Kidney (tissue), 14 donors: ENCODE data around the gene PIANP. TPM values are rescaled to one million over a fixed set of nuclear protein-coding genes. Genes with fewer than 3 reads are reported as not detected.
A peak's percentile ranks its signal among the peaks of the same experiment; 100 is the strongest.
"Not testable (repeated sequence)": the region's sequence is repeated elsewhere in the genome, so short reads cannot be mapped to it uniquely, and the experiment has no call there.

Experiments
- DNase-seq, 5 donors: peaks; one replicate each; pipeline ENCODE4 v3.0.0-alpha.2; 2013 to 2020
- FAIRE-seq: peaks from 2 replicates; lab custom pipeline; 2012; peaks lifted over from hg19 to GRCh38; lab: Jason Lieb, UNC
- H3K27ac ChIP-seq, 2 donors: one replicate each; pipeline ENCODE4 v1.7.0; 2013; ENCODE audit warnings: low read depth in 2 of 2, low read length in 2 of 2, inconsistent platforms in 1 of 2
- H3K27me3 ChIP-seq: one replicate; pipeline ENCODE4 v1.7.1; 2013; ENCODE audit warnings: low read length, inconsistent platforms; ENCODE audit not compliant: control insufficient read depth, insufficient read depth
- H3K36me3 ChIP-seq, 3 donors: one replicate each; pipeline versions ENCODE4 v1.7.0 to v1.7.1; 2013; ENCODE audit warnings: low read length in 3 of 3, control low read depth in 1 of 3, inconsistent platforms in 1 of 3; ENCODE audit not compliant: insufficient read depth in 3 of 3, control insufficient read depth in 2 of 3
- H3K4me1 ChIP-seq, 3 donors: one replicate each; pipeline versions ENCODE4 v1.7.0 to v1.7.1; 2013; ENCODE audit warnings: low read length in 3 of 3, inconsistent platforms in 1 of 3, low read depth in 1 of 3; ENCODE audit not compliant: control insufficient read depth in 2 of 3, insufficient read depth in 2 of 3
- H3K4me3 ChIP-seq, 3 donors: one replicate each; pipeline versions ENCODE4 v1.7.0 to v1.8.1; 2013; ENCODE audit warnings: low read length in 3 of 3, control low read depth in 1 of 3, inconsistent platforms in 1 of 3
- H3K9ac ChIP-seq, 3 donors: one replicate each; pipeline versions ENCODE4 v1.7.0 to v1.7.1; 2013; ENCODE audit warnings: low read length in 3 of 3, control low read depth in 1 of 3, inconsistent platforms in 1 of 3
- H3K9me3 ChIP-seq, 3 donors: one replicate each; pipeline versions ENCODE4 v1.7.0 to v1.7.1; 2013; ENCODE audit warnings: low read length in 3 of 3, control low read depth in 1 of 3, inconsistent platforms in 1 of 3; ENCODE audit not compliant: control insufficient read depth in 2 of 3, insufficient read depth in 1 of 3
- intact Hi-C: fragments of 100-400 bp; cut with DNase I; formaldehyde crosslinking; loops from one replicate; pipeline ENCODE4 v1.11.1; 2022
- polyA plus RNA-seq: library from polyadenylated mRNA; stranded (reverse); fragments of 350-450 nt; fragmentation: Illumina TruSeq; extraction: RNeasy Lipid Tissue Mini Kit (QIAGEN cat#74804); gene quantifications from one replicate; pipeline ENCODE4 v1.2.3, GENCODE V29; 2014; ENCODE audit warnings: low read depth, low replicate concordance; ENCODE audit not compliant: insufficient read depth
- total RNA-seq: library from RNA; stranded (reverse); fragmentation: NEBNext Ultra II Directional; extraction: Animal tissue kit (Norgen Biotek cat#: 25700); gene quantifications from one replicate; pipeline ENCODE4 v1.2.1, GENCODE V29; 2021
- TF ChIP-seq, protein P1 (sequence below): IDR thresholded peaks from 3 replicates; pipeline ENCODE4 v1.5.1; 2012; ENCODE audit warnings: mild to moderate bottlenecking, moderate library complexity, borderline replicate concordance; ENCODE audit not compliant: insufficient read depth; ENCODE audit errors: extremely low read depth
- donor health status: control.
- donor health status: control.
- donor health status: control.
- donor health status: control.
- donor health status: control.
- donor health status: DM: yes; HTN: yes; CAD: no.
- donor health status: Normal renal cell carcinoma (clear cell type).

Gene PIANP
- total and polyA plus RNA-seq, 2 donors from 2014 or later, result 0.45 to 0.63 TPM

DNA sequence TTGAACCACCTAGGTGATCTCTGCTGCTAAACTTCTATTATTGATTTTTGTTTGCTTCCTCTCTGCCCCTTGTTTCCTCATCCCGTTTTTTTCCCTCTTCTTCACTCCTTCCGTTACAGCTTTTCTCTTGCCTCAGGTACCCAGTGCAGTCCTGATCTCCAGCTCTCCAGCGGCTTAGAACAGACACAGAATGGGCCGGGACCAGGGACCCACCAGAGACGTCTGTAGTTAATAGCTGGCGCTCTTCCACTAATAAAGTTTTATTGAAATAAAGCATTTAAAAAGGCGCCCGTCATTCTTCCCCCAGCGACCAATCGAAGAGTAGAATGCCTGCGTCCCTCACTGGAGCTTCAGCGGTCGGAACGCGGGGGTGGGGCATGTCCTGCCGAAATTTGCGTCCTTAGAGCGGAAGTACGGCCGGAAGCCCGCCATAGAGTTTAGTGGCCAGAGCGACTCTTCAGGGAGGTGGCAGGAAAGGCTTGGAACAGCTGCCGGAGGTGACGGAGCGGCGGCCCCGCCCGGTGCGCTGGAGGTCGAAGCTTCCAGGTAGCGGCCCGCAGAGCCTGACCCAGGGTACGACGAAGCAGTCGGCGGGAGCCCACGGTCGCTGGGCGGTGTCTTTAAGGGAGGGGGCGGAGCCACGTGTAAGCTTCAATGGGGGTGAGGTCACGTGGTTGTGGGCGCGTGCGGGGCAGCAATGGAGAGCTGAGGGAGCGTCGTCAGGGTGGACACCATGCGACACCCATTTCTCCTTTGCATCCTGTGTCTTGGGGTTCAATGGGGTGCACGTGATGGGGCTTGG is 23.2 kb upstream of the PIANP start, which contains the start of gene COPS7A:
TSS of gene COPS7A (plus strand) at position 440 of the 802 bp plus-strand sequence. CDS start 611 bp downstream, outside the sequence.
- intact Hi-C loops, result no loop called here
- Histone ChIP-seq H3K9me3 (no peaks in the 10 kb centered on the region), H3K4me3 (peak within 1 kb of the TSS; percentile 79 to 96 (median 86)), H3K27ac (peak within 1 kb of the TSS; percentile 66 to 88), H3K27me3 (no peaks in the 10 kb centered on the region), H3K9ac (peak within 1 kb of the TSS; percentile 26 to 84 (median 72)), H3K36me3 (peaks cover 1 to 9% (median 4%) of the 10 kb centered on the region in 3 donors), H3K4me1 (peaks cover 0 to 9% (median 4%) of the 10 kb centered on the region in 3 donors)
- DNase-seq, result peak; percentile 98 to 99 (median 99)
- peak; percentile 92 for FAIRE-seq
- TF ChIP-seq, protein P1, sequence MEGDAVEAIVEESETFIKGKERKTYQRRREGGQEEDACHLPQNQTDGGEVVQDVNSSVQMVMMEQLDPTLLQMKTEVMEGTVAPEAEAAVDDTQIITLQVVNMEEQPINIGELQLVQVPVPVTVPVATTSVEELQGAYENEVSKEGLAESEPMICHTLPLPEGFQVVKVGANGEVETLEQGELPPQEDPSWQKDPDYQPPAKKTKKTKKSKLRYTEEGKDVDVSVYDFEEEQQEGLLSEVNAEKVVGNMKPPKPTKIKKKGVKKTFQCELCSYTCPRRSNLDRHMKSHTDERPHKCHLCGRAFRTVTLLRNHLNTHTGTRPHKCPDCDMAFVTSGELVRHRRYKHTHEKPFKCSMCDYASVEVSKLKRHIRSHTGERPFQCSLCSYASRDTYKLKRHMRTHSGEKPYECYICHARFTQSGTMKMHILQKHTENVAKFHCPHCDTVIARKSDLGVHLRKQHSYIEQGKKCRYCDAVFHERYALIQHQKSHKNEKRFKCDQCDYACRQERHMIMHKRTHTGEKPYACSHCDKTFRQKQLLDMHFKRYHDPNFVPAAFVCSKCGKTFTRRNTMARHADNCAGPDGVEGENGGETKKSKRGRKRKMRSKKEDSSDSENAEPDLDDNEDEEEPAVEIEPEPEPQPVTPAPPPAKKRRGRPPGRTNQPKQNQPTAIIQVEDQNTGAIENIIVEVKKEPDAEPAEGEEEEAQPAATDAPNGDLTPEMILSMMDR, result no peak

DNA sequence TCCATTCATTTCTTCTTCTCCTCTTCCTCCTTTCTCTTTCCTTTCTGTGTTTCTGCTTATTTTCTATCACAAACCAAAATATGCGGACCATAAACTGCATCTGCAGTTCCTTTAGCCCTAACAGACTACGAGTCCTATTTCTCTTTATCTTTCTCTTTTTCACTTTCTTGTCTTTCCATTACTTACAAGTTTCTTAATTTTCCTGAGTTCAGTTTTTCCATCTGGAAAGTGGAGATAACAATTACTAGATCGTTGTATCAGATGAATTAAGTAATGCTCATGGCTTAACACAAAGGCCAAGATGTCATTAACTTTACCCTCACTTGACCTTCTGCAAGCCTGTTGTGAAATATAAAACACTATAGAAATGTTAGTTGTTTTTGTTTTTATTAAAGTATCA is 22.2 kb upstream of the PIANP start:
- DNase-seq (no peak), FAIRE-seq (no peak)
- H3K27ac ChIP-seq, result no peak overlapping the region
- TF ChIP-seq, protein P1, result no peak
- intact Hi-C loops, result no loop called here
- H3K9me3 ChIP-seq, result no peaks in the 10 kb centered on the region
- no peaks in the 10 kb centered on the region for H3K36me3 ChIP-seq
- no peaks in the 10 kb centered on the region for H3K27me3 ChIP-seq
- H3K4me3 ChIP-seq, result no peak overlapping the region
- H3K9ac ChIP-seq, result no peak overlapping the region
- H3K4me1 ChIP-seq, result peaks cover 0 to 9% (median 4%) of the 10 kb centered on the region in 3 donors

DNA sequence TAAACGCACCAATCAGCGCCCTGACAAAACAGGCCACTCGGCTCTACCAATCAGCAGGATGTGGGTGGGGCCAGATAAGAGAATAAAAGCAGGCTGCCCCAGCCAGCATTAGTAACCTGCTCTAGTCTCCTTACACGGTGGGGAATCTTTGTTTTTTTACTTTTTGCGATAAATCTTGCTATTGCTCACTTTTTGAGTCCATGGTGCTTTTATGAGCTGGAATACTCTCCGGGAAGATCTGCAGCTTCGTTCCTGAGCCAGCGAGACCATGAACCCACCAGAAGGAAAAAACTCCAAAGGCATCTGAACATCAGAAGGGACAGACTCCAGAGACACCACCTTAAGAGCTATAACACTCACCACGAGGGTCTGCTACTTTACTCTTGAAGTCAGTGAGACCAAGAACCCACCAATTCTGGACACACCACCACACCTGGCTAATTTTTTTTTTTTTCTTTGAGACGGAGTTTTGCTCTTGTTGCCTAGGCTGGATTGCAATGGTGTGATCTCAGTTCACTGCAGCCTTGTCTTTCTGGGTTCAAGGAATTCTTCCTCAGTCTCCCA is 16.3 kb upstream of the PIANP start:
- no peaks in the 10 kb centered on the region for H3K4me1 ChIP-seq
- no peak overlapping the region for H3K9ac ChIP-seq
- no peak overlapping the region for H3K27ac ChIP-seq
- TF ChIP-seq, protein P1, result no peak
- no peaks in the 10 kb centered on the region for H3K27me3 ChIP-seq
- no peak overlapping the region for H3K4me3 ChIP-seq
- DNase-seq (no peak), FAIRE-seq (no peak)
- H3K9me3 ChIP-seq, result no peaks in the 10 kb centered on the region
- H3K36me3 ChIP-seq, result no peaks in the 10 kb centered on the region
- intact Hi-C loops, result no loop called here

DNA sequence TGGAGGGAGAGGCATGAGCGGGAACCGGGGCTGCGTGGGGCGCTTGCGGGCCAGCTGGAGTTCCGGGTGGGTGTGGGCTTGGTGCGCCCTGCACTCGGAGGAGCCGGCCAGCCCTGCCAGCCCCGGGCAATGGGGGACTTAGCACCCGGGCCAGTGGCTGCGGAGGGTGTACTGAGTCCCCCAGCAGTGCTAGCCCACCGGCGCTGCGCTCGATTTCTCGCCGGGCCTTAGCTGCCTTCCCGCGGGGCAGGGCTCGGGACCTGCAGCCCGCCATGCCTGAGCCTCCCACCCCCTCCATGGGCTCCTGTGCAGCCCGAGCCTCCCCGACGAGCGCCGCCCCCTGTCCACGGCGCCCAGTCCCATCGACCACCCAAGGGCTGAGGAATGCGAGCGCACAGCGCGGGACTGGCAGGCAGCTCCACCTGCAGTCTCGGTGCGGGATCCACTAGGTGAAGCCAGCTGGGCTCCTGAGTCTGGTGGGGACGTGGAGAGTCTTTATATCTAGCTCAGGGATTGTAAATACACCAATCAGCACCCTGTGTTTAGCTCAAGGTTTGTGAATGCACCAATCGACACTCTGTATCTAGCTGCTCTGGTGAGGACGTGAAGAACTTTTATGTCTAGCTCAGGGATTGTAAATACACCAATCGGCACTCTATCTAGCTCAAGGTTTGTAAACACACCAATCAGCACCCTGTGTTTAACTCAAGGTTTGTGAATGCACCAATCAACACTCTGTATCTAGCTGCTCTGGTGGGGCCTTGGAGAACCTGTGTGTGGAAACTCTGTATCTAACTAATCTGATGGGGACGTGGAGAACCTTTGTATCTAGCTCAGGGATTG is 15.6 kb upstream of the PIANP start:
- H3K4me3 ChIP-seq, intact Hi-C loops, H3K27ac ChIP-seq, DNase-seq, H3K9ac ChIP-seq, H3K9me3 ChIP-seq, H3K4me1 ChIP-seq, FAIRE-seq, H3K27me3 ChIP-seq, H3K36me3 ChIP-seq: not testable (repeated sequence)
